ENCODE measurements around the gene ATAD3B.

GRCh38 chr1:1451696-1452364 is 19.7 kb upstream of the ATAD3B start:
- no peak for TF ChIP-seq BCL3 (IDR thresholded peaks at IDR 0.05; ENCODE audit: borderline replicate concordance, insufficient read depth, low read depth, low read length, poor library complexity, severe bottlenecking)
- TF ChIP-seq TARDBP (IDR thresholded peaks at IDR 0.05; ENCODE audit: borderline replicate concordance) = no peak
- TF ChIP-seq ZNF274 (IDR thresholded peaks at IDR 0.05; ENCODE audit: insufficient read depth, insufficient read length) = no peak
- no peak for TF ChIP-seq POLR2AphosphoS5 (IDR thresholded peaks at IDR 0.05; ENCODE audit: low read length)
